MM.1S (cell line): ENCODE data around the gene TRIM63.

Experiments used
- DNase-seq: peaks from one replicate; pipeline ENCODE4 v3.0.0-alpha.2; 2015
- H2AFZ ChIP-seq: fragments of 300-600 bp; sonication (generic); 2 replicates; pipeline ENCODE4 v1.6.0; 2016; ENCODE audit warnings: antibody characterized with exemption, low read length
- H3F3A ChIP-seq: fragments of 300-600 bp; sonication (generic); 2 replicates; pipeline ENCODE4 v1.6.1; 2016; ENCODE audit warnings: mild to moderate bottlenecking, antibody characterized with exemption, low read length, moderate library complexity, mixed read lengths; ENCODE audit not compliant: insufficient read depth
- H3K27ac ChIP-seq: fragments of 300-600 bp; sonication (generic); 2 replicates; pipeline ENCODE4 v1.5.1; 2016; ENCODE audit warnings: mild to moderate bottlenecking, low read length
- H3K27me3 ChIP-seq: fragments of 300-600 bp; sonication (generic); replicated peaks from 2 replicates; pipeline ENCODE4 v1.6.0; 2016; ENCODE audit warnings: low read length; ENCODE audit not compliant: insufficient read depth
- H3K36me3 ChIP-seq: fragments of 300-600 bp; sonication (generic); replicated peaks from 2 replicates; pipeline ENCODE4 v1.6.1; 2016; ENCODE audit warnings: mild to moderate bottlenecking, low read length, mixed read lengths; ENCODE audit not compliant: insufficient read depth
- H3K4me1 ChIP-seq: fragments of 300-600 bp; sonication (generic); 2 replicates; pipeline ENCODE4 v1.6.1; 2016; ENCODE audit warnings: low read length, mixed read lengths
- H3K4me2 ChIP-seq: fragments of 300-600 bp; sonication (generic); 2 replicates; pipeline ENCODE4 v1.6.0; 2016; ENCODE audit warnings: low read depth, low read length
- H3K4me3 ChIP-seq: fragments of 300-600 bp; sonication (generic); 2 replicates; pipeline ENCODE4 v1.5.1; 2016; ENCODE audit warnings: low read length, mixed read lengths
- H3K79me2 ChIP-seq: fragments of 300-600 bp; sonication (generic); 2 replicates; pipeline ENCODE4 v1.6.1; 2016; ENCODE audit warnings: mixed run types, low read length, mixed read lengths
- H3K9ac ChIP-seq: fragments of 300-600 bp; sonication (generic); 2 replicates; pipeline ENCODE4 v1.6.1; 2016; ENCODE audit warnings: low read length, mixed read lengths
- H3K9me2 ChIP-seq: fragments of 300-600 bp; sonication (generic); replicated peaks from 2 replicates; pipeline ENCODE4 v1.6.1; 2016; ENCODE audit warnings: mild to moderate bottlenecking, low read length, mixed read lengths; ENCODE audit not compliant: insufficient read depth
- H3K9me3 ChIP-seq: fragments of 300-600 bp; sonication (generic); replicated peaks from 2 replicates; pipeline ENCODE4 v1.6.1; 2016; ENCODE audit warnings: mild to moderate bottlenecking, low read length, mixed read lengths; ENCODE audit not compliant: insufficient read depth
- H4K20me1 ChIP-seq: fragments of 300-600 bp; sonication (generic); 2 replicates; pipeline ENCODE4 v1.6.1; 2016; ENCODE audit warnings: mild to moderate bottlenecking, low read length, moderate library complexity, mixed read lengths; ENCODE audit not compliant: insufficient read depth
- CTCF ChIP-seq: fragments of 300-600 bp; sonication (generic); IDR thresholded peaks from 2 replicates; pipeline ENCODE4 v1.5.1; 2016; ENCODE audit warnings: antibody characterized with exemption, low read length, mixed read lengths
- EZH2 ChIP-seq: fragments of 300-600 bp; sonication (generic); optimal IDR thresholded peaks from 2 replicates; pipeline ENCODE3; 2017; ENCODE audit warnings: low read depth, mild to moderate bottlenecking, antibody characterized with exemption, low read length, mixed read lengths
- EZH2phosphoT487 ChIP-seq: fragments of 300-600 bp; sonication (generic); IDR thresholded peaks from 2 replicates; pipeline ENCODE4 v1.6.1; 2018; ENCODE audit warnings: antibody characterized with exemption, low read length

TRIM63 gene

GRCh38 chr1:26067432-26067911, at the start of gene TRIM63:
TRIM63 (minus strand) TSS chr1:26067630; CDS start chr1:26067494, 136 bp downstream.
- Histone ChIP-seq H3K9me2 (no peaks in the 10 kb centered on the region), H2AFZ (no peak within 1 kb of the TSS), H3K79me2 (no peaks in the 10 kb centered on the region), H3K9ac (no peak within 1 kb of the TSS), H3K36me3 (no peaks in the 10 kb centered on the region), H3K27me3 (peaks cover 5% of the 10 kb centered on the region; the same call in 1 of the 2 replicates), H3K9me3 (no peaks in the 10 kb centered on the region), H3K4me3 (no peak within 1 kb of the TSS), H4K20me1 (no peaks in the 10 kb centered on the region), H3K27ac (no peak within 1 kb of the TSS), H3K4me1 (no peaks in the 10 kb centered on the region), H3K4me2 (no peak within 1 kb of the TSS), H3F3A (no peaks in the 10 kb centered on the region)
- TF ChIP-seq CTCF (no peak), EZH2phosphoT487 (no peak), EZH2 (no peak)
- DNase-seq, result no peak

DNA sequence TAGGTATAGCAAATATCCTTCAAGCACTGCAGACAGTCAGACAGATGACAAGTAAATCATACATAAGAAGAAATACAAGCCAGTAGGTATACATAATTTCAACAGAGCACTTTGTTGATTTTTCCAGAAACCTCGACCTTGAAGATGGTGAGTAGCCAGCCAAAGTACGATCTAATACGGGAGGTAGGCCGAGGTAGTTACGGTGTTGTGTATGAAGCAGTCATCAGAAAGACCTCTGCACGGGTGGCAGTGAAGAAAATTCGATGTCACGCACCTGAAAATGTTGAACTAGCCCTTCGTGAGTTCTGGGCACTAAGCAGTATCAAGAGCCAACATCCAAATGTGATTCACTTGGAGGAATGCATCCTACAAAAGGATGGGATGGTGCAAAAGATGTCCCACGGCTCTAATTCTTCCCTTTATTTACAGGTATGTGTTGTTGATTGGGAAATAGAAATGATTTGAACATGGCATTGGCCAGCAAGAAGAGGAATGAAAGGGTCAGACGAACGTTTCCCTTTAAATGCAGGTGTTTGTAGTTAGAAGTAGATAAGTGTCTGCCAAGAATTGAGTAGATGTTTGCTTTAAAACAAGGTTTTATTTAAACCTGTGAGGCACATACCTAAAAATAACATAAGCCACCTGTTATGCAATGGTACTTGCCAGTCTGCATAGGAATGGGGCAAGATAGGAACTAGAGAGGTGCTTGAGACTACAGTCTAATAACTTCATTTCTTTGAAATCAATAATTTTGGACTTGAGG, 46.9 kb upstream of the TRIM63 start:
- H4K20me1 ChIP-seq, result no peaks in the 10 kb centered on the region
- peaks cover 11% of the 10 kb centered on the region; the same call in 1 of the 2 replicates for H3K36me3 ChIP-seq
- no peaks in the 10 kb centered on the region for H3K9me3 ChIP-seq
- peaks cover 37% of the 10 kb centered on the region for H3K4me1 ChIP-seq
- no peak for DNase-seq
- H3K4me2 ChIP-seq, result peak overlapping the region; percentile 64; the same call in 1 of the 2 replicates
- H3K9ac ChIP-seq, result no peak overlapping the region
- H3K27me3 ChIP-seq, result no peaks in the 10 kb centered on the region
- no peak overlapping the region for H3K4me3 ChIP-seq
- H3K27ac ChIP-seq, result peak overlapping the region; percentile 93; the same call in 1 of the 2 replicates
- no peak overlapping the region for H2AFZ ChIP-seq
- H3K79me2 ChIP-seq, result peaks cover 52% of the 10 kb centered on the region
- no peaks in the 10 kb centered on the region for H3K9me2 ChIP-seq
- peaks cover 34% of the 10 kb centered on the region for H3F3A ChIP-seq
- TF ChIP-seq CTCF, result no peak
- TF ChIP-seq EZH2, result no peak
- no peak for TF ChIP-seq EZH2phosphoT487

DNA sequence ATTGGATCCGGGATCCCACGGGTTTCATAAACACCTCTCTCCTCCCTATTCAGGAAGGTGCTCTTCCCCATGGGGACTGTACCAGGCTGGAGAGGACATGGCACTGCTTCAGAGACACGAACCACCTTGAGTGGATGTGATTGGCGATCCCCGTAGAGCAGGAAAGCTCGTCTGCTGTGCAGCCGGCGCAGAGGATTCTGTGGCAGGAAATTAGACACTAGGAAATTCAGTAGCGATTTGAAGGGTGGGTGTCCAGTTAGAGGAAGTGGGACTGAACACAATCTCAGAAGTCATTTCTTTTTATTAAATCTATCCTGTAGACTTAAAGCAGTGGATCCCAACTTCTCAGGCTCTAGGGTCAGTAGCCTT, 45.0 kb upstream of the TRIM63 start:
- peaks cover 43% of the 10 kb centered on the region for H3K79me2 ChIP-seq
- no peak for DNase-seq
- peak overlapping the region; percentile 97 for H3K9ac ChIP-seq
- TF ChIP-seq EZH2phosphoT487 (no peak), CTCF (no peak), EZH2 (no peak)
- no peaks in the 10 kb centered on the region for H3K9me2 ChIP-seq
- H3K4me3 ChIP-seq, result peak overlapping the region; percentile 100
- peaks cover 5% of the 10 kb centered on the region; the same call in 1 of the 2 replicates for H3K36me3 ChIP-seq
- H2AFZ ChIP-seq, result peak overlapping the region; percentile 97
- H4K20me1 ChIP-seq, result no peaks in the 10 kb centered on the region
- peaks cover 25% of the 10 kb centered on the region for H3K4me1 ChIP-seq
- peaks cover 25% of the 10 kb centered on the region for H3F3A ChIP-seq
- peak overlapping the region; percentile 94 for H3K4me2 ChIP-seq
- H3K27me3 ChIP-seq, result no peaks in the 10 kb centered on the region
- peak overlapping the region; percentile 93; the same call in 1 of the 2 replicates for H3K27ac ChIP-seq
- no peaks in the 10 kb centered on the region for H3K9me3 ChIP-seq
